IPS-20b (cell line): ENCODE data around the gene SNRPA.
"Not testable (repeated sequence)": the region's sequence is repeated elsewhere in the genome, so short reads cannot be mapped to it uniquely, and the experiment has no call there.

ENCODE experiments used
- H3K27ac ChIP-seq: one replicate; pipeline ENCODE4 v1.5.1; 2013; ENCODE audit warnings: low read length
- H3K27me3 ChIP-seq: 2 replicates; pipeline ENCODE4 v1.6.1; 2013; ENCODE audit warnings: mild to moderate bottlenecking, low read length, inconsistent platforms; ENCODE audit not compliant: insufficient read depth
- H3K36me3 ChIP-seq: 2 replicates; pipeline ENCODE4 v1.6.1; 2013; ENCODE audit warnings: low read depth, mild to moderate bottlenecking, inconsistent platforms, low read length, moderate library complexity; ENCODE audit not compliant: insufficient read depth
- H3K4me1 ChIP-seq: 2 replicates; pipeline ENCODE4 v1.6.1; 2013; ENCODE audit warnings: mild to moderate bottlenecking, control low read depth, inconsistent platforms, low read length, moderate library complexity; ENCODE audit not compliant: insufficient read depth
- H3K4me3 ChIP-seq: 2 replicates; pipeline ENCODE4 v1.5.1; 2013; ENCODE audit warnings: mild to moderate bottlenecking, low read length, inconsistent platforms
- H3K9ac ChIP-seq: 2 replicates; pipeline ENCODE4 v1.6.1; 2013; ENCODE audit warnings: low read depth, mild to moderate bottlenecking, inconsistent platforms, low read length, moderate library complexity
- H3K9me3 ChIP-seq: 2 replicates; pipeline ENCODE4 v1.6.1; 2013; ENCODE audit warnings: mild to moderate bottlenecking, low read depth, low read length, inconsistent platforms; ENCODE audit not compliant: insufficient read depth

Gene SNRPA

GRCh38 chr19:40783711-40784110 is 32.7 kb downstream of the SNRPA start:
- H3K4me1 ChIP-seq = no peaks in the 10 kb centered on the region
- H3K27ac ChIP-seq = no peak overlapping the region
- H3K27me3 ChIP-seq = no peaks in the 10 kb centered on the region
- no peaks in the 10 kb centered on the region for H3K36me3 ChIP-seq
- H3K4me3 ChIP-seq = no peak overlapping the region
- no peaks in the 10 kb centered on the region for H3K9me3 ChIP-seq
- no peak overlapping the region for H3K9ac ChIP-seq

- H3K4me3 ChIP-seq, H3K9me3 ChIP-seq, H3K9ac ChIP-seq, H3K27me3 ChIP-seq, H3K36me3 ChIP-seq, H3K4me1 ChIP-seq, H3K27ac ChIP-seq: not testable (repeated sequence)
Measured at GRCh38 chr19:40784146-40784545, 33.1 kb downstream of the SNRPA start.

- Histone ChIP-seq H3K36me3 (no peaks in the 10 kb centered on the region), H3K27me3 (no peaks in the 10 kb centered on the region), H3K4me1 (no peaks in the 10 kb centered on the region), H3K9ac (no peak overlapping the region), H3K27ac (no peak overlapping the region), H3K9me3 (no peaks in the 10 kb centered on the region), H3K4me3 (no peak overlapping the region)
Measured at GRCh38 chr19:40785526-40785925, 34.5 kb downstream of the SNRPA start.

- Histone ChIP-seq H3K4me1 (no peaks in the 10 kb centered on the region), H3K4me3 (no peak overlapping the region), H3K9me3 (no peaks in the 10 kb centered on the region), H3K27me3 (no peaks in the 10 kb centered on the region), H3K36me3 (no peaks in the 10 kb centered on the region), H3K27ac (no peak overlapping the region), H3K9ac (no peak overlapping the region)
Measured at GRCh38 chr19:40786060-40787037, 35.3 kb downstream of the SNRPA start.

- Histone ChIP-seq H3K4me3 (no peak overlapping the region), H3K27me3 (no peaks in the 10 kb centered on the region), H3K9me3 (no peaks in the 10 kb centered on the region), H3K4me1 (no peaks in the 10 kb centered on the region), H3K36me3 (no peaks in the 10 kb centered on the region), H3K9ac (no peak overlapping the region), H3K27ac (no peak overlapping the region)
Measured at GRCh38 chr19:40791349-40791748, 40.3 kb downstream of the SNRPA start.

GRCh38 chr19:40791996-40792395 is 41.0 kb downstream of the SNRPA start:
- no peak overlapping the region; the same call in 1 of the 2 replicates for H3K9ac ChIP-seq
- no peak overlapping the region for H3K4me3 ChIP-seq
- no peak overlapping the region for H3K27ac ChIP-seq
- no peaks in the 10 kb centered on the region for H3K4me1 ChIP-seq
- no peaks in the 10 kb centered on the region for H3K27me3 ChIP-seq
- no peaks in the 10 kb centered on the region for H3K9me3 ChIP-seq
- H3K36me3 ChIP-seq = no peaks in the 10 kb centered on the region

GRCh38 chr19:40797166-40797962 is 46.4 kb downstream of the SNRPA start:
- peaks cover 20% of the 10 kb centered on the region for H3K36me3 ChIP-seq
- H3K9me3 ChIP-seq = no peaks in the 10 kb centered on the region
- H3K9ac ChIP-seq = peak overlapping the region; percentile 83; the same call in 1 of the 2 replicates
- peak overlapping the region; percentile 69 for H3K27ac ChIP-seq
- H3K27me3 ChIP-seq = no peaks in the 10 kb centered on the region
- H3K4me3 ChIP-seq = peak overlapping the region; percentile 75; the same call in 1 of the 2 replicates
- peaks cover 10% of the 10 kb centered on the region for H3K4me1 ChIP-seq

GRCh38 chr19:40797963-40798682 is 47.1 kb downstream of the SNRPA start:
- Histone ChIP-seq H3K27ac (peak overlapping the region; percentile 69), H3K27me3 (no peaks in the 10 kb centered on the region), H3K4me1 (peaks cover 14% of the 10 kb centered on the region), H3K9me3 (no peaks in the 10 kb centered on the region), H3K9ac (peak overlapping the region; percentile 83), H3K4me3 (peak overlapping the region; percentile 75), H3K36me3 (peaks cover 27% of the 10 kb centered on the region)

- Histone ChIP-seq H3K36me3 (peaks cover 35% of the 10 kb centered on the region), H3K27ac (peak within 1 kb of the TSS; percentile 69), H3K27me3 (no peaks in the 10 kb centered on the region), H3K4me1 (peaks cover 20% of the 10 kb centered on the region), H3K9me3 (no peaks in the 10 kb centered on the region), H3K9ac (peak within 1 kb of the TSS; percentile 92), H3K4me3 (peak within 1 kb of the TSS; percentile 94)
Measured at GRCh38 chr19:40798683-40799557, 47.9 kb downstream of the SNRPA start, which contains the start of gene EGLN2. TSS of gene EGLN2 (plus strand) at chr19:40799191. CDS start at chr19:40800573, 1,382 bp downstream.

GRCh38 chr19:40799558-40800338 is 48.7 kb downstream of the SNRPA start:
- Histone ChIP-seq H3K36me3 (peaks cover 42% of the 10 kb centered on the region), H3K4me3 (peak overlapping the region; percentile 94), H3K27me3 (no peaks in the 10 kb centered on the region), H3K27ac (no peak overlapping the region), H3K9me3 (no peaks in the 10 kb centered on the region), H3K9ac (peak overlapping the region; percentile 92; the same call in 1 of the 2 replicates), H3K4me1 (peaks cover 21% of the 10 kb centered on the region)
